Measurements from ENCODE around the gene TRPV2.

GRCh38 chr17:16425202-16425601, 9.8 kb downstream of the TRPV2 start:
- TF ChIP-seq JUNB (IDR thresholded peaks at IDR 0.05; ENCODE audit: unreplicated experiment): no peak
- TF ChIP-seq REST (IDR thresholded peaks at IDR 0.05; ENCODE audit: unreplicated experiment): no peak

Measured in GM23338 (cell line).